ENCODE results near the gene LIN37.

The LIN37 gene

GRCh38 chr19:35796645-35797542 is 48.5 kb downstream of the LIN37 start:
- Histone ChIP-seq H3K4me1 (ENCODE audit: low read length) (no peaks in the 10 kb centered on the region), H3K4me3 (ENCODE audit: low read length) (no peak overlapping the region), H3K9me3 (ENCODE audit: insufficient read depth, low read length) (no peaks in the 10 kb centered on the region), H3K4me2 (ENCODE audit: low read length) (no peak overlapping the region), H2AFZ (ENCODE audit: low read depth, low read length) (no peak overlapping the region), H3K27me3 (ENCODE audit: low read depth, low read length) (no peaks in the 10 kb centered on the region; the same call in 1 of the 2 replicates), H3K36me3 (replicated peaks; ENCODE audit: low read depth, low read length) (no peaks in the 10 kb centered on the region), H3K27ac (ENCODE audit: low read length) (no peak overlapping the region), H4K20me1 (ENCODE audit: insufficient read depth, low read length) (no peaks in the 10 kb centered on the region), H3K9ac (ENCODE audit: low read length) (no peak overlapping the region), H3K79me2 (ENCODE audit: low read length) (no peaks in the 10 kb centered on the region)
- TF ChIP-seq CTCF (IDR thresholded peaks at IDR 0.05; ENCODE audit: low read depth, low read length) (no peak), EZH2phosphoT487 (IDR thresholded peaks at IDR 0.05; ENCODE audit: low read depth) (no peak)

GRCh38 chr19:35797663-35798062 is 49.3 kb downstream of the LIN37 start:
- no peaks in the 10 kb centered on the region for H3K36me3 ChIP-seq (replicated peaks; ENCODE audit: low read depth, low read length)
- H3K27ac ChIP-seq (ENCODE audit: low read length), result no peak overlapping the region
- no peak overlapping the region for H3K9ac ChIP-seq (ENCODE audit: low read length)
- H3K9me3 ChIP-seq (ENCODE audit: insufficient read depth, low read length), result no peaks in the 10 kb centered on the region
- H3K79me2 ChIP-seq (ENCODE audit: low read length), result no peaks in the 10 kb centered on the region
- H3K27me3 ChIP-seq (ENCODE audit: low read depth, low read length), result no peaks in the 10 kb centered on the region; the same call in 1 of the 2 replicates
- TF ChIP-seq CTCF (IDR thresholded peaks at IDR 0.05; ENCODE audit: low read depth, low read length) (no peak), EZH2phosphoT487 (IDR thresholded peaks at IDR 0.05; ENCODE audit: low read depth) (no peak)
- H3K4me1 ChIP-seq (ENCODE audit: low read length), result no peaks in the 10 kb centered on the region
- H3K4me2 ChIP-seq (ENCODE audit: low read length), result no peak overlapping the region
- H4K20me1 ChIP-seq (ENCODE audit: insufficient read depth, low read length), result no peaks in the 10 kb centered on the region
- no peak overlapping the region for H3K4me3 ChIP-seq (ENCODE audit: low read length)
- no peak overlapping the region for H2AFZ ChIP-seq (ENCODE audit: low read depth, low read length)

GRCh38 chr19:35801828-35802227 is 53.5 kb downstream of the LIN37 start:
- H3K36me3 ChIP-seq (replicated peaks; ENCODE audit: low read depth, low read length), result no peaks in the 10 kb centered on the region
- H3K9me3 ChIP-seq (ENCODE audit: insufficient read depth, low read length), result no peaks in the 10 kb centered on the region
- H3K9ac ChIP-seq (ENCODE audit: low read length), result no peak overlapping the region
- TF ChIP-seq CTCF (IDR thresholded peaks at IDR 0.05; ENCODE audit: low read depth, low read length) (no peak), EZH2phosphoT487 (IDR thresholded peaks at IDR 0.05; ENCODE audit: low read depth) (no peak)
- H3K27me3 ChIP-seq (ENCODE audit: low read depth, low read length), result no peaks in the 10 kb centered on the region
- H4K20me1 ChIP-seq (ENCODE audit: insufficient read depth, low read length), result no peaks in the 10 kb centered on the region
- no peak overlapping the region for H3K4me2 ChIP-seq (ENCODE audit: low read length)
- no peak overlapping the region for H2AFZ ChIP-seq (ENCODE audit: low read depth, low read length)
- no peak overlapping the region for H3K27ac ChIP-seq (ENCODE audit: low read length)
- no peaks in the 10 kb centered on the region for H3K79me2 ChIP-seq (ENCODE audit: low read length)
- H3K4me3 ChIP-seq (ENCODE audit: low read length), result no peak overlapping the region
- no peaks in the 10 kb centered on the region for H3K4me1 ChIP-seq (ENCODE audit: low read length)
